ENCODE results near the gene SERGEF.

SERGEF gene

DNA sequence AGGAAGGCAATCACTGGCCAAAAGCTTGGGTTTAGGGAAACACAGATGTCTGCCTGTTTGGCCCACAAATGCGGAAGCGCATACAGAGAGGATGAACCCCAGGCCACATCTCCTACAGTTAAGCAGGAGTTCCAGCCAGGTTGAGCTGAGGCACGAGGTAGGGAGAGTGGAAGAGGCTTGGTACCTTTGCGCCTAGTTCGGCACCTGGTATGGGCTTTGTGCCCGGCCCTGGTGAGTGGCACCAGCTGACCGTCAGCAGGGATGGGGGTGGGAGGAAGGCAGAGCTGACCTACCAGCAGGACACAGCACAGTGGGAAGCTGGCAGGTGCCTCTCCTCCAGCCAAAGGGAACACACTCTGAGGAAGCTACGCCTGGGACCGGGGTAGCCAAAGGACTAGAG, 220.7 kb downstream of the SERGEF start:
- H3K4me3 ChIP-seq (ENCODE audit: low read depth, low read length), result no peak overlapping the region

DNA sequence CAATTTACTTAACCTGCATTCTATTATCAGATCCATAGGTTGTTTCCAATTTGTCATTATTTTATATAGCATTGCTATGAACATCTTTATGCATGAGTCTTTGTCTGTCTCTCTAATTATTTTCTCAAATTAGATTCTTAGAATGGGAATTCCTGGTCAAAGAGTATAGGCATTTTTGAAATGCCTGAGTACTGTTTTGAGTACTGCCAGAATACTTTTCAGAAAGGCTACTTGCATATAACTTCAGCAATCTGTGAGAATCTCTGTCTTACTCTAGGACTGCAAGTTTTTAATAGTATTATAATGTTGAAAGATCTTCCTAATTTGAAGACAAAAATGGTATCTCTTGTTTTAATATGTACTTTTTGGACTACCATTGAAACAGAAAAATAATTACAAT, 221.7 kb downstream of the SERGEF start:
- H3K4me3 ChIP-seq (ENCODE audit: low read depth, low read length), result no peak overlapping the region

DNA sequence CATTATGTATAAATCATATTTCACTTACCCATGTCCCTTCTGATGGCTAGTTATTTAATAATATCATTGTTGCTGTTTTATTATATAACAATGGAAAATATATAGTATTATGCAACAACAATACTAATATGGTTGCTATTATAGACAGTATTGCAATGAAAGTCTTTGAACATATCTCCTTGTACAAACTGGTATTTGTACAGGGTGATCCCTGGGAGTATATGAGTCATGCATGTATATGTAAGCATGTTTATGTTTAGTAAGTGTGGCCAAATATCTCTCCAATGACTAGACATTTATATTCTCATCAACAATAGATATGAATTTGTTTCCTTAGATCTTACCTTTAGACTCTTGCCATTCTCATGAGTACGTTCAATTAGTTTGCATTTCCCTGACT, 222.4 kb downstream of the SERGEF start:
- no peak overlapping the region for H3K4me3 ChIP-seq (ENCODE audit: low read depth, low read length)

DNA sequence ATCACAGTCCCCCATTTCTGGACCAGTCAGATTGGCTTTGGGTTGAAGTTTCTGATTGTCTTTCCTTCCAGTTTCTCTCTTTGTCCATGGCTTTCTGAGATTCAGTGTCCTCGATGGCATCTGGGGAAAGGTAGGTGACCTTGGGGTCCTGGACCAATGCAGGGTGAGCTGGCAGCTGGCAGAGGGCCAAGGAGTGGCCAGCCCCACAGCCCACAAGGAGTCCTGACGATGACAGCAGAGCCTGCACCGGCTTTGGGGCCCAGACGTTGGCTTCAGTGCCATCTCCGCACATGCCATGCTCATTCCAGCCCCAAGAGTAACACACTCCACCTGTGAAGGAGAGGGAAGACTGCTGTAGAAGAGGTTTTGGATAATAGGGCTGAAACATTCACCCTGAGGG, 224.8 kb downstream of the SERGEF start:
- H3K4me3 ChIP-seq (ENCODE audit: low read depth, low read length), result no peak overlapping the region

DNA sequence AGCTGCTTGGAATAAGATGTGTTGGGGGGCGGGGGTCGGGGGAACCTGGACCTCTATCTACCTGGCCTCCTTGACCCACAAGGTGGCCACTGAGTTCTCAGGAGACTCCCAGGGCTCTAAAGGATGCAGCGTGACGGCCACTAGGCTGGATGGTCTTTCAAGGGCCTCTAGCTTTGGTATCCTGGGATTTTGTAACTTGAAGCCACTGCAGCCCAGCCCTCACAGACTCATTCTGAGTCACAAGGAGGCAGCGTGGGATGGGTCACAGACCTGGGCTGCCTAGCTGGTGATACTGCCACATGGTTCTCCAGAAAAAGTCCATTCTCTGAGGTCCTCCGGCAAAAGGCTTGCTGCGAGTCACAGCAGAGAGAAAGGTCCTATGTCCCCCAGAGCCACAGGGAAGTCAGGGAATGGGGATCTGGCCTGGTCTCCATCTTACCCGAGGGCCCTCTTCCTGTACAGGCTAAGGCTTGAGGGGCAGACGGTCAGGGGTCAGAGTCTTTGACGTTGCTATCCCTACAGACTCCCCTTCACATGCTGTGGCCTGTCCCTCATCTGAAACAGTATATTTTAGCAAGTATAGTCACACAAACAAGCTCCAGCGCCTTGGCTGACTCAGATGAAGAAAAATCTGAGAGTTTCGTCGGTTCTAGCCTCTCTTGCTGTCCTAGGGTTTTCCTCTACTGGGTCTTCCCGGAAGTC, 225.9 kb downstream of the SERGEF start:
- H3K4me3 ChIP-seq (ENCODE audit: low read depth, low read length), result no peak overlapping the region

DNA sequence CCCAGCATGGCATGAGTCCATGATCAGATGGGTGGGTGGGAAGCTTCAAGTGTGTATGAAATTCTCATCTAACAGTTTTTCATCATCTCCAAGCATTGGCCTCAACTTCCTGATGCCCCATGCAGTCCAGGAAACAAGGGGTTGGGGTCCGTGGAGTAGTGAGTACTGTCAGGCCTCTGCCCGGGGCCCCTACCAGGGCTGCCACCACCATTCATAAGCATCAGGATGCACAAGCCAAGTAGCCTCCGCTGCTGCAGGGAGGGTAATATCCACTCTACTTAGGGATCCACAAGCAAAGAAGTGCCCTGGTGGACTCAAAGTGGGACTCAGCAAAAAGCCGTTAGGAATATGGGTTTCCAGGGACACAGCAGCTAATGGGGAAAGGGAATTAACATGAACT, 229.0 kb downstream of the SERGEF start:
- H3K4me3 ChIP-seq (ENCODE audit: low read depth, low read length), result no peak overlapping the region

DNA sequence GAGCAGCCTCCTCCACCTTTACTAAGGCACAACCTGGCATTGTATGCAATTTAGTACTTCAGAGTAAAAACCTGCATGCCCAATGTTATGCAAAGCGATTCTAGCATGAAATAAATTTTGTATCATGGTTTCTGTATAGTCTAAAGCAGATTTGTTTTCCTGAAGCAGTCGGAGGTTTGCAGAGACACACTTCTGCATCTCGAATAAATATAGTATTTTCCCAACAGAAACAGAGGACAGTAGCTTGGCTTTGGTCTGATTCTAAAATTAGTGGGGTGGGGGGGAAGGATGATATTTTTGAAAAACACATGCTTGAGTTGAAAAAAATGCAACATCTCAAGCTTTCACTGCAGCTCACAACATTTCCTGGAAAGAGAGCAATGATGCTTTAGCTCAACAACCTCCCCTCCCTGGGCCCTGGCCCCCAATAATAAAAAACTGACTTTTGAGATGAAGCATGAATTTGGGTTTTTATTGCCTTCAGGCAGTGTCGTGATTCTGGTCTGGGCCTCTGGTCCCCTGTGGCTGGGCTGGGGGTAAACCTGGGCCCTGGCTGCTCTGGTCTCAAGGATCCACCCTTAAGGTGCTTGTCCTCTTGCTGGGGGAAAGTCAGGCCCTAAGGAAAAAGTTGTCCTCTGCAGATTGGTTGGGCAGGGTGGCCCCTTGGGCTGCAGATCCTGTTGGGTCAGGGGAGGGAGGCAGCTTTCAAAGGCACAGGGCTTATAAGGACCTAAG, 230.1 kb downstream of the SERGEF start:
- H3K4me3 ChIP-seq (ENCODE audit: low read depth, low read length), result no peak overlapping the region

DNA sequence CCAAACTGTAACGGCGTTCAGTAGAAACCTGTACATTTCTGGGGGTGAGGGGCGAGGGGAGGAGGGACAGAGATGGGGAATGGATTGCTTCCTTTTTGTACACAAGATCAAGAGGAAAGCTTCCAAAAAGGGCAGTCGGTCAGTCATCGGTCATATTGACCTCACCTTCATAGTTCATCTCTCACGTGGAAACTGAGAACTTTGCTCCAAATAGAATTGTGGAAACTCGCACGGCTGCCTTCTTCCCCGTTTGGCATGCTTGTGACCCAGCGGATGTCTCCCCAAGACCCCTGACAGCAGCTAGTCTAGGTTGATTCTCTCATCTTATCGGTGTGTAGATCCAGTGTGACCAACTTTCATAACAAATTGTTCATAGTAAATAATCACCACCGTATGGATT, 230.7 kb downstream of the SERGEF start:
- H3K4me3 ChIP-seq (ENCODE audit: low read depth, low read length), result no peak overlapping the region

DNA sequence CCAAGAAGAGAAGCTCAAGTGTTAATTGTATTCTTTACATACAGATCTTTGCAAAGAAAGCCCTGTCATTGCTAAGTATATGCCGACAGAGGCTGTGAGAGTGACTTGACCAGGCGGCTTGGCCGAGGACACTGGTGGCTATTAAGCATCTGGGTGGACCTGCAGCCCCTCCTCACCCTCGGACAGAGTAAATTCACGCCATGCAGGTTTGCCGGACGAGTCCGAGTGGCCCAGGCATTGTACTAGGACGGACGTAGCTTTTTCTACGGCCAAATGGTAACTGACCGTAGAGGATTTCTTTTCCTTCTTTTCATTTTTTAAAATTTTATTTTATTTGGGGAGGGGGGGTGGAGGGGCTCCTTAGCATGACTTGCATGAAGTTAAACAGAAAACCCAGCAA, 231.2 kb downstream of the SERGEF start:
- no peak overlapping the region for H3K4me3 ChIP-seq (ENCODE audit: low read depth, low read length)

DNA sequence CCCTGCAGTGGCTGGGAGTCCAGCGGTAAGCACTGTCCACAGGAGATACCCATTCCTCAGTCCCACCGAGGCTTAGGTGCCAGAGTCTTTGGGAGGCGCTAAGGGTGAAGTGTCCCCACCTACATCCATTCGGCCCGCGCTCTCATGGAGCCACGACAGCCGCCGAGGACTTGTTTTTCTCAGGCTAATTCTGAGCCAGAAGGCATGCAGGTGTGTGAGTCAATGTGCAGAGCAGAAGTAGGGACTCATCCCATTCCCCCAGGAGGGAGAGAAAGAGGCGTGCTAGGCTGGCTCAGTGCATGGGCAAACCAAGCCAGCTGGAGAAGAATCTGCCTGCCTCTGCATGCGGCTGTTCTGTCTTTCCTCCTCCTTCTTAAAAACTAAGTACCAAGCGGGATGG, 231.6 kb downstream of the SERGEF start:
- no peak overlapping the region for H3K4me3 ChIP-seq (ENCODE audit: low read depth, low read length)

DNA sequence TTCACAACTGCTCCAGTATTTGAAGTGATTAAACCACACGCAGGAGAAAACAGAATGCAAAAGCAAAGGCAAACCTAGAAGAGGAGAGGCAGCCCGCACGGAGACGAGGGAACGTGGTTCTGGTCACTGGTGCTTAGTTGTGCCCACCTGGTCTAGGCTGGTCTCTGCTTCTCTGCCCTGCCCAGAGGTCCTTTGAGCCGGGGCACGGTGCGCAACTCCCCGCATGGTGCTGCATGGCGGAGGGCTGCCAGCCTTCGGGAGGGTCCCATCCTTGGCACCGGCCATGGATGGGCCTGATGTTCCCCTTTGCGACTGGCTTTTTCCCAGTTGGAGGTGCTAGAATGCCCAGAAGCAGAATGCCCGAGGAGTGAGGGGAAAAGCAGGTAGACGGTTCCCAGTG, 232.2 kb downstream of the SERGEF start:
- no peak overlapping the region for H3K4me3 ChIP-seq (ENCODE audit: low read depth, low read length)

DNA sequence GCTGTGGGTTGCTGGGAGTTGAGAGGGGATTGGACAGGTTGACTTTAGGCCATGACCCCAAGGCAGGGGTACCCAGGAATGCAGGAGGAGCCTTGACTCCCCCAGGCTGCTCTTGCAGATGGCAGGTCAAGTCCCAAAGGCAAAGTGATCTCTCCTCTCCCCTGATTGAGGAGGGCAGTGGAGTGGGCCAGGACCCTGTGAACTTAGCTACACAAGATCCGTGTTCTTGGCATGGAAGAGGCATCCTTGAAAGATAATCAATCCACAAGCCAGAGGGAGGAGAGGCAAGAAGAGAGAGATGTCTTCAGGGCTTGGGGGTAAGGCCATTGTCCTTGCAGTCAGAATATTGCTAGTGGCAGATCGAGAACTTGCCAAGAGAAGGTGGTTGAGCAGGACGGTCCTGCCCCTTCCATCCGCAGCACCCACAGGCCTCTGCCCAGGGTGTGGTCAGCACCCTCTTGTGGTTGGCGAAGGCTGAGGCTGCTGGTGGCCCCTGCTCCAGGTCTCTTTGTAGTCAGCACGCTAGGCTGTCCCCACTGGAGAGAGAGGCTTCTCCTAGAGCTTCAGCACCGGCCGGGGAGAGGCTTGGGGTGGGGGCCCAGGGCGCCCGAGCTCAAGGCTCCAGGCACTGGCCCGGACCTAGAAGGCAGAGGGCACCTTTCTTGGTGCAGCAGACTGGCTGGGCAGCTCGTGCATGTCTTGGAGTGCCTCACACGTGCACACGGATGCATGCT, 232.8 kb downstream of the SERGEF start:
- no peak overlapping the region for H3K4me3 ChIP-seq (ENCODE audit: low read depth, low read length)

DNA sequence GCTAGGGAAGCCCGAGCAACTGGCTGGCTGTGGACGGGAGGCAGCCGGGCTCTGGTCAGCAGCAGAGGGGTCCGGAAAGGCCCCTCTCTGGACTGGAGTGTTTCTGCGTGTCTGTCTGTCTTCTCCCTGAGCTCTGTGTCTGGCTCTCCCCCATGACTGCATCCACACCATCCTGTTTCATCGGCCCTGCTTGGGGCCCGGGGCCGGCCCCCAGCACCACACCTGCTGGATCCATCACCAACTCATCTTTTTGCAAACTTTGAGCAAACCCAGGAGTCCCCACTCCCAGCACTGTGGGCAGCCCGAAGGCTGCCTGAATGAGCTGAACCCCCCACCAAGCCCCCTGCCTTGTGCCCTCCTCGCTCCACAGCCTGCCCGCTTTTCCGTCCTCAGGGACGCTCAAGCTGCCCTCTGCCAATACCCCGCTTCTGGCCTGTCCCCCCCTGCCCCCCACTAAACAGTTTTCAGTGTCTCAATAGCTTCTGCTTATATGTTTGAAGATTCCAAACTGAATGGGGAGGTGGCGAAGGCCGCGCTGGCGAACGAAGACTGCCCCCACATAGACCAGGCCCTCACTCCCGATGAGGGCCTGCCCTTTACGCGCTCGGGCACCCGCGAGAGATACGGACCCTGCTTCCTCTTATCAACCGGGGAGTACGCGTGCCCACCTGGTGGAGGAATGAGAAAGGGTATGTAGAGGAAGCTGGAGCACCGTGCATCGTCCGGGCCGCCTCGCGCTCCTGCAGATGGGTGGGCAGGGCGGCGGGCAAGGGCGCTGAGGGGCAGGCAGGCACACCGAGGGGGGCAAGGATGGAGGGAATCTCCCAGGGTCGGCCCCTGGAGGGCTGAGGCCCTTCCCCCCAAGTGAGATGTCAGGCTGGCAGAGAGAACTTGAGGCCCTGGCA, 233.6 kb downstream of the SERGEF start:
- no peak overlapping the region for H3K4me3 ChIP-seq (ENCODE audit: low read depth, low read length)

DNA sequence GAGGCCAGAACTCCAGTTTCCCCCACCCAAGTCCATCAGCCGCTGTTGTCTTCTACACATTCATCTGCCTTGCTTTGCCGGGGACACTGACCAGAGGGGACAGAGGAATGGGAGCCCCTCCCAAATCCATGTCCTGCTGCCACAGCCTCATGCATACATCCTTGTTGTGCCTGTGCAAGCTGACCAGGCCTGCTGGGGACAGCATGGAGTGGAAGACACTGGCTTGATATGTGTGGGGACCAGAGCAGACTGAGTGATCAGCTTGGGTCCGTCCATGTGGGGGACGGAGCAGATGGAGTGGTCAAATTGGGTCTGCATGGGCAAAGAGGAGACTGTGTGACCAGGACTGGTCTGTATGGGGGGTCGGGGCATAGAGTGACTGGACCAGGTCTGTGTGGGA, 234.5 kb downstream of the SERGEF start:
- H3K4me3 ChIP-seq (ENCODE audit: low read depth, low read length), result no peak overlapping the region

DNA sequence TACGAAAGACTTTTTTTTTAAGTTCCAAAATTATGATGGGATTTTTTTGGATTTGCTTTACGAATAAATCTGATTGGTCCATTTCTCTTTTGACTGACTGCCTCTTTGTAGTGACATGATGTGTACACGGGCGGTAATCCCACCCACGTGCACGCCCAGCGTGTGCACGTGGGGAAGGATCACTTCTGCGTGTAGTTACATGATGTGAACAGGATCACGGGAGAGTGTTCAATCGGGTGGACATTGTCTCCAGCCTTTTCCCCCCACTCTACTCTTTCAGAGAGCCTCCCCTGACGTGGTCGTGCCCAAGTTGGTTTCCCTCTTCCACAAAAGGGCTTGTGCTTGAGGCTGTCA, 235.1 kb downstream of the SERGEF start:
- no peak overlapping the region for H3K4me3 ChIP-seq (ENCODE audit: low read depth, low read length)

DNA sequence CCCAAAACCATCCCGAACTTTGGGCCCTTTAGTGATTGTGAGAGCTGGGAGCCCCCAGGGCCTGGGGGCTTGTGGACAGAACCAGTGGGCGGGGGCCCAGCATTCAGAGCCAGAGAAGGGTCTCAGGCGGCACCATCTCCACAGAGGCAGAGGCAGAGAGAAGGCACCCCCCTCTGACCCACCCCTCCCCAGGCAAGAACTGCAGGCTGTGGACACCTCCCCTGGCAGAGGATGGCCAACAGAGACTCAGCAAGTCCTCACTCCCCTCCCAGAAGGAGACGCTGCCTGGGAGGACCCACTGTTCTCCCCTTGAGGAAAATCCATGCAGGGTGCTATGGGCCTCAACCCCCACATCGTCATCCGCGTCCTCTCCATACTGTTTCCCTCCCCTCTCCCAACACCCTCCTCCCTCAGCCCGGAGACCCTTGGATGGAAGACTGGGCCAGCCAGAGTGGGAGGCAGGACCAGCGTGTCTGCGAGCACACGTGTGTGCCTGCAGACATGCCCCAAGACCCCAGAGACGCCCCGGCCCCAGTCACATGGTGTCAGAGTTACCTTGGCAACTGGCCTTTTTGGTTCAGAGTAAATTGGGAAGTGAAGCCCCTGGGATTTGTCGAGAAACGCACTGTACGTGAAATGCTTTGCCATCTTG, 235.6 kb downstream of the SERGEF start:
- H3K4me3 ChIP-seq (ENCODE audit: low read depth, low read length), result no peak overlapping the region

DNA sequence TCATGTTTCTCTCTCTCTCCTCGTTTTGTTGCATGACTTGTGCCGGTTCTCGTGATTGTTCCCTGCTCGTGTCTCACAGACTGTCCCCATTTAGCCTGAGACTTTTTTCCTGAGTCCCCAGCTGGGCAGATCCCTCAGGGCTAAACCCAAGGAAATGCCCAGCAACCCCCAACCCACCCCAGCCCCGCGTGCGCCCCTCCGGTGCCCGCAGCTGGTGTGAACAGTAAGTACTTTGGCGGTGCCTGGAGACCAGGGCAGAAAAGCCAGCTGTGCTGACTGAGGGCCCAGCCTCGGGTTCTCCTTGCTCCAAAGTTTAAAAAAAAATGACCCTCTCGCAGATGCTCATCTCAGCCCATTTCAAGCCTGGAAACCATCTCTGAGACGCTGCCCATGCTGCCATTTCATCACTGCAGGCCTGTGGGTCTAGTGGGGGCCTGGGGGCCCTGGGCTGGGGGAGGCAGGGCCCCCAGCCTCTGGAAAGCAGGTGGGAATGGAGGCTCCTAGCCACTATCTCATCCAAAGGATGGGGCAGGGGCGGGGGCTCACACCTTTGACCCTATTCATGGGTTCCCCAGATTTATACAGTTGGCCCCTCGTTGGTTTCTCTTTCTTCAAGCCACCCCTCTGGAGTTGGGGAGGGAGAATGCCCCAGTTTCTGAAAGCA, 236.5 kb downstream of the SERGEF start:
- H3K4me3 ChIP-seq (ENCODE audit: low read depth, low read length), result no peak overlapping the region

DNA sequence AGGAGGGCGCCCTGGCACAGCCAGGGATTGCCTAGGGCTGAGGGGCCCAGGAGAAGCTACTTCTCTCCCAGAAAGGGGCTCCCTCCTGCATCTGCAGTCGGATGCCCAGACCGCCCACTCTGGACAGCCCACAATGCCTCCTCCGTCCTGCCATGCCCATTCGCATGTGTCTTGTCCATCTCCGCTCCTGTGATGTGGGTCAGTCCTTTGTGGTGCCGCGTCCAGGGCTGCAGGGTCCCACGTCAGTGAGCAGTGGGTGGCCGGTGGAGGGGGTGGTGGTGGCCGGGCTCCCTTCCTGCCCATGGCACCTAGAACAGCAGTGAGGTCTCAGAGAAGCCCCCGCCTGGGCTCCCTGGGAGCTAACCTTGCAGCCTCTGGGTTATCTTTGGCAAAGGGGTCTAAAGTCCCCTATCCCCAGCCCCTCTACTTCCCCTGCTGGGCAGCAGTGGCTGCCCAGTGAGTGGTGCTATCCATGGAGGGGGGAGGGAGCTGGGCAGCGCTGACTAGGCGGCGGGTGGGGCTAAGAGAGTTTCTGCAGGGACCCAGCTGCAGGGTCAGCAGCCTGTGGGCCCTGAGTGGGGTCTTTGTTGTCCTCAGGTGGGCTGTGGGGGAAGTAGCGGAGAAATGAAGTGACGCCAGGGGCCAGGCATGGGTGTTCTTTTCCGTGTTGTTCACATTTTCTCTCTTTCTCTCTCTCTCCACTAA, 237.2 kb downstream of the SERGEF start:
- no peak overlapping the region for H3K4me3 ChIP-seq (ENCODE audit: low read depth, low read length)

DNA sequence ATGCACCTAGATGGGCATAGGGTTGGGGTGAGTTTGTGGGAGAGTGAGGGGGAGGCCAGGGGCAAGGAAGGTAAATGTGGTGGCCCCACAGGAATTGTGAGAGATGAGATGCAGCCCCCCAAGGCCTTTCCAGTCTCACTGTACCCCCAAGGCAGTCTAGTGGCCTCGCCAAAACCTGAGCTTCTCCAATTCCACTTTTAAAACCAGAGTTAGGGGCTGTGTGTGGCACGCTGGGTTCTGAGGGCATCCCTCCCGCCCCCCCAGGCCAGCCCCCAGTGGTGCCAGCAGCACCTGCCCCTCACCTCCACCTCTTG, 237.9 kb downstream of the SERGEF start:
- H3K4me3 ChIP-seq (ENCODE audit: low read depth, low read length), result no peak overlapping the region

Measured in iPS-11a (cell line).